H1 (cell line): ENCODE measurements around the gene TANC1. TPM values are rescaled to one million over a fixed set of nuclear protein-coding genes. Genes with fewer than 3 reads are reported as not detected.

Experiments used
- CTCF ChIA-PET: fragments of 300-600 bp; sonication (Branson Sonifier 250); formaldehyde crosslinking; loops from one replicate; lab custom pipeline; 2021; ENCODE audit not compliant: partially characterized antibody; lab: Charles Lee
- POLR2A ChIA-PET: fragments of 300-600 bp; sonication (Branson Sonifier 250); formaldehyde crosslinking; loops from one replicate; lab custom pipeline; 2021; ENCODE audit warnings: inconsistent platforms; ENCODE audit not compliant: partially characterized antibody; lab: Charles Lee
- DNase-seq, 2 experiments: peaks; one replicate each; pipeline versions ENCODE4 v3.0.0 to v3.0.0-alpha.2; 2010 to 2022; ENCODE audit warnings: low spot score in 2 of 2, low read depth in 1 of 2, mixed read lengths in 1 of 2
- FAIRE-seq: peaks from 2 replicates; lab custom pipeline; 2011; peaks lifted over from hg19 to GRCh38; lab: Jason Lieb, UNC
- H2AFZ ChIP-seq: 2 replicates; pipeline ENCODE4 v1.8.1; 2012; ENCODE audit warnings: low read length, inconsistent platforms
- H2AK5ac ChIP-seq: 2 replicates; pipeline ENCODE4 v1.6.1; 2013; ENCODE audit warnings: low read depth, low read length
- H2BK120ac ChIP-seq: replicated peaks from 2 replicates; pipeline ENCODE3; 2013; ENCODE audit warnings: low read depth, low read length, inconsistent platforms
- H2BK12ac ChIP-seq: 2 replicates; pipeline ENCODE4 v1.6.1; 2013; ENCODE audit warnings: low read depth, low read length
- H2BK15ac ChIP-seq: 2 replicates; pipeline ENCODE4 v1.6.1; 2013; ENCODE audit warnings: low read length
- H2BK20ac ChIP-seq: 2 replicates; pipeline ENCODE4 v1.6.1; 2013; ENCODE audit warnings: low read length
- H2BK5ac ChIP-seq: 2 replicates; pipeline ENCODE4 v1.6.1; 2013; ENCODE audit warnings: low read depth, low read length
- H3K14ac ChIP-seq: 2 replicates; pipeline ENCODE4 v1.6.1; 2013; ENCODE audit warnings: inconsistent platforms; ENCODE audit not compliant: insufficient read length
- H3K18ac ChIP-seq: 2 replicates; pipeline ENCODE4 v1.6.1; 2013; ENCODE audit warnings: low read length; ENCODE audit errors: extremely low read depth
- H3K23ac ChIP-seq: 2 replicates; pipeline ENCODE4 v1.6.1; 2013; ENCODE audit warnings: inconsistent platforms; ENCODE audit not compliant: insufficient read length
- H3K23me2 ChIP-seq: 2 replicates; pipeline ENCODE4 v1.6.1; 2013; ENCODE audit warnings: low read depth, low read length
- H3K27ac ChIP-seq: 2 replicates; pipeline ENCODE4 v1.6.1; 2011; ENCODE audit warnings: low read depth, low read length, inconsistent platforms
- H3K27me3 ChIP-seq, 4 experiments: replicated peaks in 1 of 4; 1 replicate in 1 of 4; 2 replicates in 3 of 4; pipeline versions ENCODE4 v1.6.1 to v1.8.1; 2011 to 2013; ENCODE audit warnings: low read length in 3 of 4, mild to moderate bottlenecking in 3 of 4, inconsistent platforms in 2 of 4, mixed read lengths in 2 of 4, moderate library complexity in 1 of 4; ENCODE audit not compliant: control insufficient read depth in 3 of 4, insufficient read depth in 3 of 4; ENCODE audit errors: extremely low read depth in 1 of 4
- H3K36me3 ChIP-seq, 4 experiments: 2 replicates each; pipeline versions ENCODE4 v1.6.1 to v1.8.1; 2011 to 2013; ENCODE audit warnings: mild to moderate bottlenecking in 4 of 4, low read length in 3 of 4, moderate library complexity in 2 of 4, control low read depth in 1 of 4, inconsistent platforms in 1 of 4; ENCODE audit not compliant: insufficient read depth in 4 of 4, control insufficient read depth in 2 of 4
- H3K4ac ChIP-seq: replicated peaks from 2 replicates; pipeline ENCODE3; 2013; ENCODE audit warnings: low read length, low read depth, mixed read lengths, inconsistent platforms; ENCODE audit not compliant: insufficient read length
- H3K4me1 ChIP-seq, 4 experiments: replicated peaks in 1 of 4; 1 replicate in 1 of 4; 2 replicates in 3 of 4; pipeline versions ENCODE4 v1.6.1 to v1.8.1; 2011 to 2013; ENCODE audit warnings: low read length in 3 of 4, inconsistent platforms in 2 of 4, mixed read lengths in 1 of 4; ENCODE audit not compliant: insufficient read depth in 4 of 4, control insufficient read depth in 3 of 4
- H3K4me2 ChIP-seq, 2 experiments: 2 replicates each; pipeline versions ENCODE4 v1.6.1 to v1.8.1; 2011 to 2013; ENCODE audit warnings: low read depth in 2 of 2, low read length in 2 of 2, control low read depth in 1 of 2, inconsistent platforms in 1 of 2, mild to moderate bottlenecking in 1 of 2; ENCODE audit not compliant: insufficient read depth in 1 of 2
- H3K4me3 ChIP-seq, 4 experiments: fragments of 200-600, 300-600 bp in 1 of 4; sonication (generic), shearing (Covaris generic), sonication (Bioruptor Twin) in 1 of 4; 2 replicates each; pipeline versions ENCODE4 v1.5.1 to v1.8.1; 2011 to 2016; ENCODE audit warnings: low read length in 4 of 4, low read depth in 3 of 4, control low read depth in 2 of 4, inconsistent platforms in 2 of 4, mild to moderate bottlenecking in 2 of 4, mixed read lengths in 1 of 4, moderate library complexity in 1 of 4; ENCODE audit not compliant: insufficient read depth in 2 of 4; ENCODE audit errors: extremely low read depth in 1 of 4
- H3K56ac ChIP-seq: replicated peaks from 2 replicates; pipeline ENCODE3; 2013; ENCODE audit warnings: low read depth, mild to moderate bottlenecking, mixed read lengths, low read length, inconsistent platforms; ENCODE audit not compliant: insufficient read length
- H3K79me1 ChIP-seq: 2 replicates; pipeline ENCODE4 v1.6.1; 2013; ENCODE audit warnings: low read depth, low read length, control low read depth
- H3K79me2 ChIP-seq, 2 experiments: 2 replicates each; pipeline versions ENCODE4 v1.6.1 to v1.8.1; 2012 to 2013; ENCODE audit warnings: low read length in 2 of 2, mild to moderate bottlenecking in 2 of 2, inconsistent platforms in 1 of 2; ENCODE audit not compliant: insufficient read depth in 2 of 2, control insufficient read depth in 1 of 2
- H3K9ac ChIP-seq, 4 experiments: replicated peaks in 1 of 4; 1 replicate in 1 of 4; 2 replicates in 3 of 4; pipeline versions ENCODE4 v1.6.1 to v1.8.1; 2011 to 2013; ENCODE audit warnings: low read depth in 3 of 4, low read length in 3 of 4, control low read depth in 2 of 4, mild to moderate bottlenecking in 2 of 4, moderate library complexity in 2 of 4, inconsistent platforms in 1 of 4; ENCODE audit errors: extremely low read depth in 1 of 4
- H3K9me3 ChIP-seq, 2 experiments: 2 replicates each; pipeline versions ENCODE4 v1.6.1 to v1.8.1; 2012 to 2013; ENCODE audit warnings: mild to moderate bottlenecking in 2 of 2, moderate library complexity in 2 of 2, control low read depth in 1 of 2, inconsistent platforms in 1 of 2, low read depth in 1 of 2, low read length in 1 of 2, mixed read lengths in 1 of 2; ENCODE audit not compliant: insufficient read depth in 2 of 2
- H4K20me1 ChIP-seq, 2 experiments: replicated peaks in 1 of 2; 2 replicates each; pipeline versions ENCODE3 to v1.8.1; 2011 to 2013; ENCODE audit warnings: inconsistent platforms in 2 of 2, low read length in 2 of 2, mild to moderate bottlenecking in 1 of 2; ENCODE audit not compliant: insufficient read depth in 2 of 2, control insufficient read depth in 1 of 2
- H4K5ac ChIP-seq: 2 replicates; pipeline ENCODE4 v1.6.1; 2013; ENCODE audit warnings: low read length, low read depth, mixed read lengths, inconsistent platforms; ENCODE audit not compliant: insufficient read length
- H4K8ac ChIP-seq: 2 replicates; pipeline ENCODE4 v1.8.0; 2013; ENCODE audit warnings: mild to moderate bottlenecking, moderate library complexity, low read length, inconsistent platforms; ENCODE audit not compliant: insufficient read depth; ENCODE audit errors: extremely low read depth
- H4K91ac ChIP-seq: replicated peaks from 2 replicates; pipeline ENCODE3; 2013; ENCODE audit warnings: low read length, mixed read lengths, inconsistent platforms; ENCODE audit not compliant: insufficient read length
- ASH2L ChIP-seq: fragments of 200-600, 300-600 bp; sonication (generic); IDR thresholded peaks from one replicate; pipeline ENCODE4 v1.7.1; 2017; ENCODE audit warnings: low read length
- CBX5 ChIP-seq: fragments of 300-800, 300-1000 bp; sonication (generic); IDR thresholded peaks from 2 replicates; pipeline ENCODE4 v1.7.1; 2016; ENCODE audit warnings: antibody characterized with exemption, low read length, low read depth
- CHD1 ChIP-seq: IDR thresholded peaks from 2 replicates; pipeline ENCODE4 v1.6.1; 2012; ENCODE audit warnings: low read depth, low read length, improper control_type of control experiment
- CHD2 ChIP-seq: IDR thresholded peaks from 2 replicates; pipeline ENCODE4 v1.6.1; 2012; ENCODE audit warnings: low read length, improper control_type of control experiment
- CTBP2 ChIP-seq: IDR thresholded peaks from 2 replicates; pipeline ENCODE4 v1.7.0; 2011; ENCODE audit warnings: borderline replicate concordance, mild to moderate bottlenecking, moderate library complexity, mixed read lengths, low read length; ENCODE audit not compliant: insufficient read depth, insufficient read length
- CTCF ChIP-seq, 3 experiments: IDR thresholded peaks; 1 replicate in 2 of 3; 2 replicates in 1 of 3; pipeline versions ENCODE4 v1.5.1 to v1.6.1; 2011; ENCODE audit warnings: low read length in 3 of 3, mild to moderate bottlenecking in 3 of 3, inconsistent platforms in 2 of 3, low read depth in 1 of 3, moderate library complexity in 1 of 3; ENCODE audit not compliant: insufficient read depth in 1 of 3; ENCODE audit errors: control extremely low read depth in 1 of 3
- EZH2 ChIP-seq: fragments of 200-600 bp; sonication (generic); IDR thresholded peaks from 2 replicates; pipeline ENCODE4 v1.7.1; 2012; ENCODE audit warnings: low read depth, mild to moderate bottlenecking, moderate library complexity, low read length, inconsistent platforms; ENCODE audit not compliant: severe bottlenecking
- KDM4A ChIP-seq: IDR thresholded peaks from one replicate; pipeline ENCODE4 v1.7.1; 2012; ENCODE audit warnings: low read depth, mild to moderate bottlenecking, moderate library complexity, low read length, inconsistent platforms; ENCODE audit not compliant: severe bottlenecking
- SIRT6 ChIP-seq: IDR thresholded peaks from one replicate; pipeline ENCODE4 v1.7.1; 2012; ENCODE audit warnings: low read length, inconsistent platforms
- WGBS, 2 experiments: shearing (Covaris generic) in 1 of 2; methylation state at CpG; one replicate each; pipeline versions ENCODE4 v1.1.6 to v1.1.7; 2013 to 2015; ENCODE audit warnings: low lambda C conversion rate in 2 of 2, mixed read lengths in 2 of 2, inconsistent platforms in 1 of 2, low coverage in 1 of 2, missing lambda C conversion rate in 1 of 2; ENCODE audit not compliant: insufficient replicate concordance in 2 of 2, insufficient coverage in 1 of 2, insufficient read length in 1 of 2; ENCODE audit errors: extremely low coverage in 1 of 2, missing lambda C conversion rate in 1 of 2; 5-methylcytosine and 5-hydroxymethylcytosine counted together
- polyA plus RNA-seq, 7 experiments: library from polyadenylated mRNA; depleted of rRNA in 3 of 7; stranded (reverse) in 5 of 7; unstranded in 2 of 7; fragments of >200 nt in 5 of 7; fragments of 200-250 nt in 2 of 7; gene quantifications; 1 replicate in 5 of 7; 2 replicates in 1 of 7; 4 replicates in 1 of 7; pipeline versions ENCODE4 v1.2.1 to v1.2.3, GENCODE V29; 2011 to 2013; ENCODE audit warnings: missing spikeins in 2 of 7, mixed read lengths in 2 of 7
- total RNA-seq: library from RNA; stranded (reverse); fragmentation: NEBNext Ultra II Directional; extraction: Animal tissue kit (Norgen Biotek cat#: 25700); gene quantifications from 2 replicates; pipeline ENCODE4 v1.2.1, GENCODE V29; 2021
- TF ChIP-seq, protein P1 (sequence below): IDR thresholded peaks from 2 replicates; pipeline ENCODE4 v1.6.1; 2012; ENCODE audit warnings: inconsistent platforms

The TANC1 gene
- total and polyA plus RNA-seq, 2 of the 8 experiments (the other 6 are each of a cell fraction or from before 2014, with no cell fraction given) = 4.1 to 7.6 TPM

- 96% methylated on average over 12 of the region's 12 CpGs; no CpG with 5 or more reads in 1 of the 2 experiments for WGBS, 2 experiments
- TF ChIP-seq CTBP2 (no peak), CHD1 (no peak), EZH2 (no peak), KDM4A (no peak), CTCF (IDR thresholded peaks at IDR 0.05; ENCODE audit: control extremely low read depth in 1 of 3, insufficient read depth in 1 of 3, low read depth in 1 of 3, low read length in 3 of 3) (no peak), ASH2L (no peak), CBX5 (no peak), CHD2 (no peak), SIRT6 (no peak)
- TF ChIP-seq, protein P1, sequence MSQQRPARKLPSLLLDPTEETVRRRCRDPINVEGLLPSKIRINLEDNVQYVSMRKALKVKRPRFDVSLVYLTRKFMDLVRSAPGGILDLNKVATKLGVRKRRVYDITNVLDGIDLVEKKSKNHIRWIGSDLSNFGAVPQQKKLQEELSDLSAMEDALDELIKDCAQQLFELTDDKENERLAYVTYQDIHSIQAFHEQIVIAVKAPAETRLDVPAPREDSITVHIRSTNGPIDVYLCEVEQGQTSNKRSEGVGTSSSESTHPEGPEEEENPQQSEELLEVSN = no peak
Observed at GRCh38 chr2:159108181-159108893, 139.9 kb downstream of the TANC1 start.

More at GRCh38 chr2:159108181-159108893, 139.9 kb downstream of the TANC1 start:
- Histone ChIP-seq H3K79me2 (no peaks in the 10 kb centered on the region), H2BK120ac (no peak overlapping the region), H3K4me3 (no peak overlapping the region), H2AFZ (no peak overlapping the region), H3K18ac (no peak overlapping the region), H2BK15ac (no peak overlapping the region), H3K27ac (no peak overlapping the region), H3K4me1 (no peaks in the 10 kb centered on the region), H2BK12ac (no peak overlapping the region), H3K14ac (no peak overlapping the region), H3K4ac (no peak overlapping the region), H3K9me3 (no peaks in the 10 kb centered on the region), H3K9ac (no peak overlapping the region), H4K5ac (no peak overlapping the region), H4K8ac (no peak overlapping the region), H3K23ac (no peak overlapping the region), H3K27me3 (no peaks in the 10 kb centered on the region), H4K20me1 (no peaks in the 10 kb centered on the region), H2BK20ac (no peak overlapping the region), H3K36me3 (no peaks in the 10 kb centered on the region), H2BK5ac (no peak overlapping the region), H2AK5ac (no peak overlapping the region), H4K91ac (no peak overlapping the region), H3K79me1 (no peaks in the 10 kb centered on the region), H3K56ac (no peak overlapping the region), H3K4me2 (no peak overlapping the region), H3K23me2 (no peaks in the 10 kb centered on the region)
- ChIA-PET POLR2A (no interaction called here), CTCF (interaction anchor here (0.5 to 3.4 kb wide), 5 partner anchors 9 to 279 kb away, joined by 3 to 16 read pairs (median 4); no protein-coding TSS in a partner anchor)
- FAIRE-seq = no peak
- DNase-seq = peak in 1 of 2 experiments; percentile 27
